ENCODE measurements around the gene SRMS.

The SRMS gene

DNA sequence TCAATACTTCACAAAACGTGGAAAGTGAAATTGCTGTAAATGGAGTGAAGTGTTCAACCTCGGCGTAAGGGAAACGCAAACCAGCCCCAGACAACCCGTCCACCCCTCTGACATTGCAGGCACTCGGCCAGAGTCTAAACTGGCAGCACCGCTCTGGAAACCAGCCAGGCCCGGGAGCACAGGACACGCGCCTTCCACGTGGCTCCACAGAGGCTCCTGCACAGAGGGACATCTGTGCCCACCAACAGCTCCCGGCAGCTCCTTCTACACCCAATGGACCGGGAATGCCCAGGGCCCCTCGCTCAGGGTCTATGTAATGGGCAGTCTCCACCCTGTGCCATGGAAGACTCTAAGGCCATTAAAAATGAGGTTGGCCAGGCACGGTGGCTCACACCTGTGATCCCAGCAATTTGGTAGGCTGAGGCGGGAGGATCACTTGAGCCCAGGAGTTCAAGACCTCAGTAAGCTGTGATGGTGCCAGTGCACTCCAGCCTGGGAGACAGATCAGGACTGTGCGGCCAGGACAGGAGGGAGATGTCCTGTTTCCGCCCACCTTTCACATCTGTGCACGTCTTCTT lies 29.9 kb upstream of the SRMS start:
- Histone ChIP-seq H3K79me2 (ENCODE audit: low read length) (peaks cover 4% of the 10 kb centered on the region; the same call in 1 of the 2 replicates), H3K9me2 (replicated peaks; ENCODE audit: insufficient read depth, low read length) (no peaks in the 10 kb centered on the region), H3K9me3 (replicated peaks; ENCODE audit: insufficient read depth, low read length) (no peaks in the 10 kb centered on the region), H3K27ac (ENCODE audit: low read length) (no peak overlapping the region), H3K4me1 (ENCODE audit: low read length) (peaks cover 5% of the 10 kb centered on the region; the same call in 1 of the 2 replicates), H3F3A (ENCODE audit: insufficient read depth, low read length) (no peaks in the 10 kb centered on the region), H4K20me1 (ENCODE audit: insufficient read depth, low read length) (no peaks in the 10 kb centered on the region), H3K36me3 (replicated peaks; ENCODE audit: insufficient read depth, low read length) (no peaks in the 10 kb centered on the region), H3K27me3 (replicated peaks; ENCODE audit: insufficient read depth, low read length) (peaks cover 69% of the 10 kb centered on the region), H2AFZ (ENCODE audit: low read length) (no peak overlapping the region), H3K4me2 (ENCODE audit: low read depth, low read length) (no peak overlapping the region), H3K9ac (ENCODE audit: low read length) (no peak overlapping the region), H3K4me3 (ENCODE audit: low read length) (no peak overlapping the region)
- DNase-seq, result no peak
- TF ChIP-seq EZH2 (optimal IDR thresholded peaks at IDR 0.05; ENCODE audit: low read depth, low read length) (no peak), EZH2phosphoT487 (IDR thresholded peaks at IDR 0.05; ENCODE audit: low read length) (no peak)
- TF ChIP-seq, protein P1, sequence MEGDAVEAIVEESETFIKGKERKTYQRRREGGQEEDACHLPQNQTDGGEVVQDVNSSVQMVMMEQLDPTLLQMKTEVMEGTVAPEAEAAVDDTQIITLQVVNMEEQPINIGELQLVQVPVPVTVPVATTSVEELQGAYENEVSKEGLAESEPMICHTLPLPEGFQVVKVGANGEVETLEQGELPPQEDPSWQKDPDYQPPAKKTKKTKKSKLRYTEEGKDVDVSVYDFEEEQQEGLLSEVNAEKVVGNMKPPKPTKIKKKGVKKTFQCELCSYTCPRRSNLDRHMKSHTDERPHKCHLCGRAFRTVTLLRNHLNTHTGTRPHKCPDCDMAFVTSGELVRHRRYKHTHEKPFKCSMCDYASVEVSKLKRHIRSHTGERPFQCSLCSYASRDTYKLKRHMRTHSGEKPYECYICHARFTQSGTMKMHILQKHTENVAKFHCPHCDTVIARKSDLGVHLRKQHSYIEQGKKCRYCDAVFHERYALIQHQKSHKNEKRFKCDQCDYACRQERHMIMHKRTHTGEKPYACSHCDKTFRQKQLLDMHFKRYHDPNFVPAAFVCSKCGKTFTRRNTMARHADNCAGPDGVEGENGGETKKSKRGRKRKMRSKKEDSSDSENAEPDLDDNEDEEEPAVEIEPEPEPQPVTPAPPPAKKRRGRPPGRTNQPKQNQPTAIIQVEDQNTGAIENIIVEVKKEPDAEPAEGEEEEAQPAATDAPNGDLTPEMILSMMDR (IDR thresholded peaks at IDR 0.05; ENCODE audit: low read length), result no peak

DNA sequence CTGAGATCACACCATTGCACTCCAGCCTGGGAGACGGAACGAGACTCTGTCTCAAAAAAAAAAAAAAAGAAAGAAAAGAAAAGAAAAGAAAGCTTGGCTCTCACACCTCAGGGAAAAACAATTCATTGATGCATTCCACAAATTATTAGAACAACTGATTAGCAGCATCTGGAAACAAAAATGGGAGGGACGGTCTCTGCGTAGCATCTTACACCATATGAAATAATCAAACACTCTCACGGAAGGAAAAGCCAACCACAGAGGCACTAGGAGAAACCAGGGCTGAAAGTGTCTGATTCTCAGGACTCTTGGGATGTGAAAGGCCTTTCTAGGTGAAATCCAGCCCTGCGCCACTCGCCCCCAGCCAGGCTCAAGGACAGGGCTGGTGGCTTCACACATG lies 28.8 kb upstream of the SRMS start:
- H3K9me2 ChIP-seq (replicated peaks; ENCODE audit: insufficient read depth, low read length), result no peaks in the 10 kb centered on the region
- no peaks in the 10 kb centered on the region for H3K9me3 ChIP-seq (replicated peaks; ENCODE audit: insufficient read depth, low read length)
- no peak overlapping the region for H3K27ac ChIP-seq (ENCODE audit: low read length)
- no peak overlapping the region for H3K9ac ChIP-seq (ENCODE audit: low read length)
- peaks cover 5% of the 10 kb centered on the region; the same call in 1 of the 2 replicates for H3K4me1 ChIP-seq (ENCODE audit: low read length)
- no peaks in the 10 kb centered on the region for H3K36me3 ChIP-seq (replicated peaks; ENCODE audit: insufficient read depth, low read length)
- DNase-seq, result no peak
- no peak for TF ChIP-seq EZH2phosphoT487 (IDR thresholded peaks at IDR 0.05; ENCODE audit: low read length)
- TF ChIP-seq, protein P1 (IDR thresholded peaks at IDR 0.05; ENCODE audit: low read length), result no peak
- no peak for TF ChIP-seq EZH2 (optimal IDR thresholded peaks at IDR 0.05; ENCODE audit: low read depth, low read length)
- H3K79me2 ChIP-seq (ENCODE audit: low read length), result peaks cover 4% of the 10 kb centered on the region; the same call in 1 of the 2 replicates
- no peak overlapping the region for H3K4me3 ChIP-seq (ENCODE audit: low read length)
- no peak overlapping the region for H2AFZ ChIP-seq (ENCODE audit: low read length)
- peaks cover 59% of the 10 kb centered on the region for H3K27me3 ChIP-seq (replicated peaks; ENCODE audit: insufficient read depth, low read length)
- H3K4me2 ChIP-seq (ENCODE audit: low read depth, low read length), result no peak overlapping the region
- H3F3A ChIP-seq (ENCODE audit: insufficient read depth, low read length), result no peaks in the 10 kb centered on the region
- H4K20me1 ChIP-seq (ENCODE audit: insufficient read depth, low read length), result no peaks in the 10 kb centered on the region

DNA sequence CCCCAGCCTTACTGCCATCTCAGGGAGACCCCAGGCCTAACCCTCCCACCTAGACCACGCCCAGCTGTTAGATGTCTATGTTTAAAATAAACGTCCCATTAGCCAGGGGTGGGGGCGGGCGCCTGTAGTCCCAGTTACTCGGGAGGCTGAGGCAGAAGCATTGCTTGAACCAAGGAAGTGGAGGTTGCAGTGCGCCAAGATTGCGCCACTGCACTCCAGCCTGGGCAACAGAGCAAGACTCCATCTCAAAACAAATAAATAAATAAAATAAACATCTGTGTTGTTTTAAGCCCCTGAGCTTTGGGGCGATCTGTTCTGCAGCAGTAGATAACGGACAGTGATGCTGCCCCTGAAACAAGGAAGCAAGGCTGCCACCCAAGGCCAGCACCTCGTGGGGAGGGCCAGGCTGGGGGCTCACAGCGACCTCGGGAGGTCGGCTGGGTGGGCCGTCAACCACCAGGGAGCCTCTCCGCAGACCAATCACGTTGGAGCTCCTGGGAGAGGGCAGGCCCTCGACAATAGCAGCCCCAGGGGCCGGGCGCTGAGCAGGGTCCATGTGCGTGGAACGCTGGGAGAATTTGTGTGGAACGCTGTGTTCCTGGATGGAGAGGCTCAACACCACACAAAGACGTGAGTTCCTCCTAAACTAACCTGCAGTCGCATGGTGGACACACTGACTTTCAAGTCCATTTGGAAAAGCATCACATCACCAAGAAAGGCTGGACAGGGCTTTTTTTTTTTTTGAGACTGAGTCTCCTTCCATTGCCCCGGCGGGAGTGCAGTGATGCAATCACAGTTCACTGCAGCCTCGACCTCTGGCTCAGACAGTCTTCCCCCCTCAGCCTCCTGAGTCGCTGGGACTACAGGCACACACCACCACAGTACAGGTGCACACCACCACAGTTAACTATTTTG lies 27.5 kb upstream of the SRMS start:
- Histone ChIP-seq H3K4me2 (ENCODE audit: low read depth, low read length) (peak overlapping the region; percentile 98; the same call in 1 of the 2 replicates), H3K9me3 (replicated peaks; ENCODE audit: insufficient read depth, low read length) (no peaks in the 10 kb centered on the region), H3K79me2 (ENCODE audit: low read length) (peaks cover 4% of the 10 kb centered on the region; the same call in 1 of the 2 replicates), H3K9me2 (replicated peaks; ENCODE audit: insufficient read depth, low read length) (no peaks in the 10 kb centered on the region), H3K4me1 (ENCODE audit: low read length) (peaks cover 5% of the 10 kb centered on the region; the same call in 1 of the 2 replicates), H3K27me3 (replicated peaks; ENCODE audit: insufficient read depth, low read length) (peaks cover 47% of the 10 kb centered on the region), H2AFZ (ENCODE audit: low read length) (peak overlapping the region; percentile 94; the same call in 1 of the 2 replicates), H3K4me3 (ENCODE audit: low read length) (no peak overlapping the region), H3K27ac (ENCODE audit: low read length) (no peak overlapping the region), H4K20me1 (ENCODE audit: insufficient read depth, low read length) (no peaks in the 10 kb centered on the region), H3K36me3 (replicated peaks; ENCODE audit: insufficient read depth, low read length) (no peaks in the 10 kb centered on the region), H3K9ac (ENCODE audit: low read length) (no peak overlapping the region), H3F3A (ENCODE audit: insufficient read depth, low read length) (no peaks in the 10 kb centered on the region)
- TF ChIP-seq EZH2phosphoT487 (IDR thresholded peaks at IDR 0.05; ENCODE audit: low read length) (no peak), EZH2 (optimal IDR thresholded peaks at IDR 0.05; ENCODE audit: low read depth, low read length) (no peak)
- TF ChIP-seq, protein P1 (IDR thresholded peaks at IDR 0.05; ENCODE audit: low read length), result no peak
- no peak for DNase-seq

Data from MM.1S (cell line).